ENCODE measurements around the gene KCNIP4.
A peak's percentile ranks its signal among the peaks of the same experiment; 100 is the strongest.

The KCNIP4 gene

GRCh38 chr4:21474195-21474594 lies 474.4 kb downstream of the KCNIP4 start:
- TF ChIP-seq CTCF (IDR thresholded peaks at IDR 0.05): no peak

- TF ChIP-seq CTCF (IDR thresholded peaks at IDR 0.05): no peak
Observed at GRCh38 chr4:21470535-21470934, 478.0 kb downstream of the KCNIP4 start.

GRCh38 chr4:21469438-21470300 lies 478.9 kb downstream of the KCNIP4 start:
- TF ChIP-seq CTCF (IDR thresholded peaks at IDR 0.05): peak; percentile 66

GRCh38 chr4:21467551-21467950 lies 481.0 kb downstream of the KCNIP4 start:
- no peak for TF ChIP-seq CTCF (IDR thresholded peaks at IDR 0.05)

GRCh38 chr4:21457086-21457840 lies 491.3 kb downstream of the KCNIP4 start:
- TF ChIP-seq CTCF (IDR thresholded peaks at IDR 0.05): no peak

GRCh38 chr4:21454831-21455230 lies 493.7 kb downstream of the KCNIP4 start:
- TF ChIP-seq CTCF (IDR thresholded peaks at IDR 0.05): no peak

GRCh38 chr4:21454201-21454600 lies 494.4 kb downstream of the KCNIP4 start:
- TF ChIP-seq CTCF (IDR thresholded peaks at IDR 0.05): no peak
